ENCODE data around the gene CNOT4.

GRCh38 chr7:135397689-135398088 is 112.2 kb downstream of the CNOT4 start:
- TF ChIP-seq, protein P1, sequence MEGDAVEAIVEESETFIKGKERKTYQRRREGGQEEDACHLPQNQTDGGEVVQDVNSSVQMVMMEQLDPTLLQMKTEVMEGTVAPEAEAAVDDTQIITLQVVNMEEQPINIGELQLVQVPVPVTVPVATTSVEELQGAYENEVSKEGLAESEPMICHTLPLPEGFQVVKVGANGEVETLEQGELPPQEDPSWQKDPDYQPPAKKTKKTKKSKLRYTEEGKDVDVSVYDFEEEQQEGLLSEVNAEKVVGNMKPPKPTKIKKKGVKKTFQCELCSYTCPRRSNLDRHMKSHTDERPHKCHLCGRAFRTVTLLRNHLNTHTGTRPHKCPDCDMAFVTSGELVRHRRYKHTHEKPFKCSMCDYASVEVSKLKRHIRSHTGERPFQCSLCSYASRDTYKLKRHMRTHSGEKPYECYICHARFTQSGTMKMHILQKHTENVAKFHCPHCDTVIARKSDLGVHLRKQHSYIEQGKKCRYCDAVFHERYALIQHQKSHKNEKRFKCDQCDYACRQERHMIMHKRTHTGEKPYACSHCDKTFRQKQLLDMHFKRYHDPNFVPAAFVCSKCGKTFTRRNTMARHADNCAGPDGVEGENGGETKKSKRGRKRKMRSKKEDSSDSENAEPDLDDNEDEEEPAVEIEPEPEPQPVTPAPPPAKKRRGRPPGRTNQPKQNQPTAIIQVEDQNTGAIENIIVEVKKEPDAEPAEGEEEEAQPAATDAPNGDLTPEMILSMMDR (IDR thresholded peaks at IDR 0.05), result no peak
- no peak for TF ChIP-seq POLR2A (IDR thresholded peaks at IDR 0.05)
